GM04503 (cell line): ENCODE measurements around the gene SETX.
A peak's percentile ranks its signal among the peaks of the same experiment; 100 is the strongest.

Source experiments
- DNase-seq: peaks from one replicate; pipeline ENCODE4 v3.0.0-alpha.2; 2012; ENCODE audit warnings: low read depth

SETX gene

DNA sequence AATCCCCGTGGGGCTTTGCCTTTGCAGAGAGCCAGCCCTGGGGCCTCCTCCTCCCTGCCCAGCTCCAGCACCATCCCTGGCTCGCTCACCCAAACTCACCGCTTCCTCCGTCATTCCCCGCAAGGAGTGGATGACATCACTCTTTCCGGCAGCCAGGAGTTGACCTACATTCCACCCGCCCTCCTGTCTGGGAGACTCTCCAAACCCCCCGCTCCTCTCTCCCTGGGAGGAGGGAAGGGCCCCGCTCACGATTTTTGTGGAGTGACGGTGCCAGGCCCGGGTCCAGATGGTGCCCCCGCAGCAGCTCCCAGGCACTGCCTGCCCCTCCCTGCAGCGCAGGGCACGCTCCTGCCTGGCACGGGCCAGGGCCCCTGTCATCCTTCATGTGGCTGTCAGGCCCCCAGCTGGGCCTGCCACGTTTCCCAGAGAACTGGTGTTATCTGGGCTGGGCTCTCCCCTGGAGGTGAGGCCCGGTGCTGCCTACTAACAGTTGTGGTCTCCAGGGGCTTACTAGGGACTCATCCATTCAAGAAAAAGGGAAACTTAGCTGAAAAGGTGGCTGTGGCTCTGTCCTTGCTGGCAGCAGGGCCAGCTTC lies 140.7 kb downstream of the SETX start:
- DNase-seq, result peak; percentile 68

DNA sequence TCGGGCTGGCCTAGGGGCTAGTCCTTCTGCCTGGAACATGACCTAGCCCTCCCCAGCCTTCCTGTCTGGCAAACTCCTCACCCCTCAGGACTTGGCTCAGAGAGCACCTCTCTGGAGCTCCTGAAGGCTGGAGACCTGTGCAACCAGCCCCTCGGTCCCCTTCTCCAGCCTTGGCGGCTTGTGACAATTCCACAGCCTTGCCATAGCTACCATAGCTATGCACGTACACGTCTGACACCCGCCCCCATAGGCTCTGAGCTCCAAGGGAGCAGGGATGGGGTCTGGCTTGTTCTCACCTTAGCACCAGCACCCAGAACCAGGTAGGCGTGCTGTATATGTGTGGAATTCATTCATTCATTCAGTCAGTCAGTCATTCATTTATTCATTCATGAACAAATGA lies 143.2 kb downstream of the SETX start:
- DNase-seq, result no peak
